GM21723 (cell line): ENCODE measurements around the gene COL24A1.
A peak's percentile ranks its signal among the peaks of the same experiment; 100 is the strongest.
"Not testable (repeated sequence)": the region's sequence is repeated elsewhere in the genome, so short reads cannot be mapped to it uniquely, and the experiment has no call there.

Experiments
- ATAC-seq: cut with Tn5 transposase; IDR thresholded peaks from one replicate; pipeline ENCODE4 v1.9.1; 2021; ENCODE audit warnings: mild to moderate bottlenecking, moderate library complexity; ENCODE audit not compliant: unreplicated experiment

COL24A1 gene

GRCh38 chr1:85824066-85824840 lies 332.3 kb downstream of the COL24A1 start:
- no peak for ATAC-seq

GRCh38 chr1:85822696-85823095 lies 333.9 kb downstream of the COL24A1 start:
- no peak for ATAC-seq

GRCh38 chr1:85818371-85818770 lies 338.2 kb downstream of the COL24A1 start:
- no peak for ATAC-seq

- no peak for ATAC-seq
Observed at GRCh38 chr1:85816606-85817005, 340.0 kb downstream of the COL24A1 start.

GRCh38 chr1:85815906-85816305 lies 340.7 kb downstream of the COL24A1 start:
- no peak for ATAC-seq

GRCh38 chr1:85806236-85806965 lies 350.2 kb downstream of the COL24A1 start:
- no peak for ATAC-seq

GRCh38 chr1:85801520-85801919 lies 355.1 kb downstream of the COL24A1 start:
- ATAC-seq, result no peak

- no peak for ATAC-seq
Observed at GRCh38 chr1:85799737-85800136, 356.8 kb downstream of the COL24A1 start.

- ATAC-seq, result no peak
Observed at GRCh38 chr1:85798419-85798818, 358.2 kb downstream of the COL24A1 start.

- ATAC-seq, result not testable (repeated sequence)
Observed at GRCh38 chr1:85777021-85777420, 379.6 kb downstream of the COL24A1 start.

GRCh38 chr1:85762804-85763203 lies 393.8 kb downstream of the COL24A1 start:
- no peak for ATAC-seq

GRCh38 chr1:85756864-85757263 lies 399.7 kb downstream of the COL24A1 start:
- ATAC-seq, result no peak

- no peak for ATAC-seq
Observed at GRCh38 chr1:85748120-85748519, 408.5 kb downstream of the COL24A1 start.

GRCh38 chr1:85746777-85747176 lies 409.8 kb downstream of the COL24A1 start:
- no peak for ATAC-seq

- no peak for ATAC-seq
Observed at GRCh38 chr1:85743814-85744213, 412.8 kb downstream of the COL24A1 start.

GRCh38 chr1:85734931-85735330 lies 421.6 kb downstream of the COL24A1 start:
- ATAC-seq, result no peak

- no peak for ATAC-seq
Observed at GRCh38 chr1:85718678-85719340, 437.8 kb downstream of the COL24A1 start.

- ATAC-seq, result not testable (repeated sequence)
Observed at GRCh38 chr1:85714418-85715114, 442.0 kb downstream of the COL24A1 start.

- no peak for ATAC-seq
Observed at GRCh38 chr1:85708829-85709227, 447.7 kb downstream of the COL24A1 start.

- ATAC-seq, result peak; percentile 87
Observed at GRCh38 chr1:85707990-85708828, 448.4 kb downstream of the COL24A1 start, which contains the start of gene ZNHIT6. TSS of gene ZNHIT6 (minus strand) at chr1:85708433. CDS start at chr1:85708284, 149 bp downstream.
